K562 (cell line): ENCODE data around the gene VSX2. TPM values are rescaled to one million over a fixed set of nuclear protein-coding genes. Genes with fewer than 3 reads are reported as not detected.

Experiments
- ATAC-seq: fragments of 200-7000 bp; cut with Tn5 transposase; 3 replicates; pipeline ENCODE4 v1.9.1; 2020; ENCODE audit warnings: moderate library complexity
- BruUV-seq: library from RNA; stranded (reverse); fragments of 400-500 nt; replicated peaks from 2 replicates; lab custom pipeline; 2021; lab: Mats Ljungman, UMichigan
- CTCF ChIA-PET: fragments of 300-600 bp; formaldehyde crosslinking; extraction: SDS; loops from one replicate; lab custom pipeline; 2021; ENCODE audit warnings: low intra/inter-chr PET ratio; lab: Yijun Ruan, JAX
- POLR2A ChIA-PET: fragments of 300-600, 350-650 bp; sonication (Branson Sonifier 250); formaldehyde crosslinking; extraction: SDS; loops from one replicate; lab custom pipeline; 2021; ENCODE audit warnings: antibody characterized with exemption, inconsistent platforms; lab: Yijun Ruan, JAX
- DNase-seq, 4 experiments: peaks; one replicate each; pipeline versions ENCODE4 v3.0.0 to v3.0.0-alpha.2; 2011 to 2018; ENCODE audit warnings: low spot score in 3 of 4, mixed read lengths in 3 of 4; ENCODE audit errors: extremely low read depth in 1 of 4
- FAIRE-seq: peaks from 2 replicates; lab custom pipeline; 2011; peaks lifted over from hg19 to GRCh38; lab: Jason Lieb, UNC
- H2AFZ ChIP-seq: 2 replicates; pipeline ENCODE4 v1.6.0; 2011; ENCODE audit warnings: low read depth, low read length, control low read depth, inconsistent platforms
- H3K27ac ChIP-seq: fragments of 200-600 bp; 3 replicates; pipeline ENCODE4 v1.8.0; 2011; ENCODE audit warnings: low read depth, mild to moderate bottlenecking, control low read depth, inconsistent platforms, low read length, moderate library complexity, mixed read lengths; ENCODE audit errors: extremely low read depth
- H3K27me3 ChIP-seq, 2 experiments: fragments of 300-600 bp in 1 of 2; 2 replicates in 1 of 2; 3 replicates in 1 of 2; pipeline versions ENCODE4 v1.6.0 to v1.8.0; 2011; ENCODE audit warnings: inconsistent platforms in 2 of 2, low read length in 2 of 2, mild to moderate bottlenecking in 1 of 2, mixed read lengths in 1 of 2, moderate library complexity in 1 of 2; ENCODE audit not compliant: control insufficient read depth in 2 of 2, insufficient read depth in 2 of 2
- H3K36me3 ChIP-seq: fragments of 300-600 bp; 3 replicates; pipeline ENCODE4 v1.8.0; 2011; ENCODE audit warnings: mild to moderate bottlenecking, low read length, inconsistent platforms; ENCODE audit not compliant: control insufficient read depth, insufficient read depth
- H3K4me1 ChIP-seq, 2 experiments: fragments of 200-600 bp in 1 of 2; replicated peaks in 1 of 2; 2 replicates in 1 of 2; 3 replicates in 1 of 2; pipeline versions ENCODE4 v1.5.1 to v1.8.0; 2011; ENCODE audit warnings: inconsistent platforms in 2 of 2, low read length in 2 of 2, mild to moderate bottlenecking in 1 of 2, mixed read lengths in 1 of 2, moderate library complexity in 1 of 2; ENCODE audit not compliant: control insufficient read depth in 2 of 2, insufficient read depth in 2 of 2
- H3K4me2 ChIP-seq: 2 replicates; pipeline ENCODE4 v1.6.1; 2011; ENCODE audit warnings: low read length, control low read depth, inconsistent platforms, mixed read lengths; ENCODE audit not compliant: insufficient read depth
- H3K4me3 ChIP-seq: fragments of 200-600 bp; sonication (generic), shearing (Covaris generic); 2 replicates; pipeline ENCODE4 v1.5.1; 2016; ENCODE audit warnings: control low read depth, inconsistent platforms
- H3K79me2 ChIP-seq: fragments of 200-600 bp; 3 replicates; pipeline ENCODE4 v1.8.0; 2011; ENCODE audit warnings: low read length, inconsistent platforms; ENCODE audit not compliant: control insufficient read depth, insufficient read depth
- H3K9ac ChIP-seq, 2 experiments: 2 replicates each; pipeline versions ENCODE4 v1.6.0 to v1.6.1; 2011; ENCODE audit warnings: low read depth in 2 of 2, low read length in 2 of 2, control low read depth in 1 of 2, inconsistent platforms in 1 of 2, mild to moderate bottlenecking in 1 of 2, mixed read lengths in 1 of 2; ENCODE audit not compliant: insufficient read depth in 1 of 2
- H3K9me1 ChIP-seq: one replicate; pipeline ENCODE4 v1.6.0; 2011; ENCODE audit warnings: inconsistent platforms, mild to moderate bottlenecking, low read length, moderate library complexity; ENCODE audit not compliant: control insufficient read depth, insufficient read depth
- H3K9me3 ChIP-seq: replicated peaks from 2 replicates; pipeline ENCODE4 v1.5.1; 2011; ENCODE audit warnings: low read depth, low read length, inconsistent platforms; ENCODE audit not compliant: control insufficient read depth, insufficient read depth
- H4K20me1 ChIP-seq: replicated peaks from 2 replicates; pipeline ENCODE4 v1.6.1; 2011; ENCODE audit warnings: low read length, inconsistent platforms, mixed read lengths; ENCODE audit not compliant: control insufficient read depth, insufficient read depth
- GTF2A2 ChIP-seq: IDR thresholded peaks from 2 replicates; pipeline ENCODE4 v1.6.1; 2016; ENCODE audit warnings: mild to moderate bottlenecking, missing genetic modification characterization, missing compliant biosample characterization
- RBM25 ChIP-seq: fragments of 200-400 bp; formaldehyde crosslinking; IDR thresholded peaks from 2 replicates; pipeline ENCODE4 v1.6.1; 2018; ENCODE audit warnings: low read length, low read depth, moderate library complexity; ENCODE audit not compliant: severe bottlenecking
- YBX1 ChIP-seq: fragments of 450-650 bp; IDR thresholded peaks from 2 replicates; pipeline ENCODE4 v1.7.1; 2016; ENCODE audit warnings: mild to moderate bottlenecking
- ZNF263 ChIP-seq: sonication (generic); formaldehyde crosslinking; IDR thresholded peaks from 2 replicates; pipeline ENCODE4 v1.8.0; 2022; ENCODE audit warnings: mild to moderate bottlenecking, missing genetic modification reagents, borderline replicate concordance
- WGBS: fragments of 100-300 bp; shearing (Covaris generic); methylation state at CpG from one replicate; pipeline ENCODE4 v1.1.6; 2016; ENCODE audit warnings: low coverage, mixed read lengths; ENCODE audit not compliant: insufficient coverage; ENCODE audit errors: missing lambda C conversion rate; 5-methylcytosine and 5-hydroxymethylcytosine counted together
- in situ Hi-C: fragments of 300-500 bp; cut with MboI; formaldehyde crosslinking; loops from 4 replicates; pipeline ENCODE4 v1.15.0; 2018; ENCODE audit warnings: inconsistent platforms, mixed read lengths
- intact Hi-C: fragments of 100-400 bp; cut with micrococcal nuclease; formaldehyde crosslinking; loops from 2 replicates; pipeline ENCODE4 v1.14.2; 2022
- polyA plus RNA-seq, 8 experiments: library from polyadenylated mRNA; depleted of rRNA in 4 of 8; stranded (reverse) in 5 of 8; unstranded in 3 of 8; fragments of >200 nt; fragmentation: Nextera tagmentation in 2 of 8; fragmentation: Illumina TruSeq in 1 of 8; extraction: Ambion mirVana in 2 of 8; extraction: Trizol in 1 of 8; gene quantifications; 2 replicates each; pipeline versions ENCODE4 v1.2.1 to v1.2.3, GENCODE V29; 2011 to 2014; ENCODE audit warnings: inconsistent platforms in 1 of 8, missing spikeins in 1 of 8
- total RNA-seq, 7 experiments: library from RNA; depleted of rRNA in 6 of 7; stranded (reverse); fragments of >200 nt in 6 of 7; fragmentation: Illumina TruSeq in 2 of 7; extraction: Trizol in 2 of 7; gene quantifications; 2 replicates each; pipeline versions ENCODE4 v1.2.1 to v1.2.3, GENCODE V29; 2011 to 2021; ENCODE audit warnings: low replicate concordance in 1 of 7

The VSX2 gene
- total and polyA plus RNA-seq, 9 of the 15 experiments (the other 6 are each of a cell fraction or from before 2014, with no cell fraction given): 0.04 TPM; not detected in 8

- Histone ChIP-seq H3K79me2 (no peaks in the 10 kb centered on the region), H3K9ac (no peak overlapping the region), H4K20me1 (no peaks in the 10 kb centered on the region; the same call in 1 of the 2 replicates), H3K9me3 (no peaks in the 10 kb centered on the region), H3K4me2 (no peak overlapping the region), H3K4me3 (no peak overlapping the region), H3K27ac (no peak overlapping the region), H3K36me3 (no peaks in the 10 kb centered on the region), H3K4me1 (peaks cover 0 to 18% of the 10 kb centered on the region in 2 experiments; a peak in 2 of 5 replicates), H3K9me1 (no peaks in the 10 kb centered on the region), H3K27me3 (peaks cover 9 to 35% of the 10 kb centered on the region in 2 experiments; a peak in 4 of 5 replicates), H2AFZ (no peak overlapping the region)
- BruUV-seq: no TSS peak
- in situ Hi-C loops: no loop called here
- WGBS: 0% methylated on average over 1 of the region's 3 CpGs
- no peak for DNase-seq
- intact Hi-C loops: no loop called here
- TF ChIP-seq ZNF263 (peak; percentile 73; the same call in 1 of the 2 replicates), GTF2A2 (no peak)
- CTCF ChIA-PET: interaction anchor here (3.3 kb wide), 1 partner anchor 146 kb away, joined by 43 read pairs; no protein-coding TSS in a partner anchor
- no peak for ATAC-seq
- POLR2A ChIA-PET: interaction anchor here (1.4 kb wide), 1 partner anchor 17 kb away, joined by 5 read pairs; no protein-coding TSS in a partner anchor
- no peak for FAIRE-seq
These were observed 19.5 kb downstream of the VSX2 start for GRCh38 chr14:74258764-74259035.

- Histone ChIP-seq H3K27me3 (peaks cover 9 to 35% of the 10 kb centered on the region in 2 experiments; a peak in 4 of 5 replicates), H2AFZ (no peak overlapping the region), H3K36me3 (no peaks in the 10 kb centered on the region), H3K4me1 (peaks cover 0 to 18% of the 10 kb centered on the region in 2 experiments; a peak in 2 of 5 replicates), H3K4me3 (no peak overlapping the region), H4K20me1 (no peaks in the 10 kb centered on the region; the same call in 1 of the 2 replicates), H3K4me2 (no peak overlapping the region), H3K9me3 (no peaks in the 10 kb centered on the region), H3K79me2 (no peaks in the 10 kb centered on the region), H3K9me1 (no peaks in the 10 kb centered on the region), H3K27ac (no peak overlapping the region), H3K9ac (no peak overlapping the region)
- FAIRE-seq (no peak), ATAC-seq (no peak), DNase-seq (no peak)
- POLR2A ChIA-PET: interaction anchor here (0.6 to 1.4 kb wide), 2 partner anchors 16 to 175 kb away, joined by 3 to 5 read pairs; partner anchors contain the start of gene ALDH6A1
- CTCF ChIA-PET: interaction anchor here (0.6 kb wide), 1 partner anchor 349 kb away, joined by 6 read pairs; no protein-coding TSS in a partner anchor
- intact Hi-C loops: no loop called here
- 37% methylated on average over 8 of the region's 12 CpGs for WGBS
- in situ Hi-C loops: no loop called here
- TF ChIP-seq YBX1 (no peak), RBM25 (no peak)
- BruUV-seq: no TSS peak
These were observed 20.3 kb downstream of the VSX2 start for GRCh38 chr14:74259513-74259912.
